ENCODE data around the gene RBM3. TPM values are rescaled to one million over a fixed set of nuclear protein-coding genes. Genes with fewer than 3 reads are reported as not detected.

Gene RBM3
- total RNA-seq, 1 donor from 2014 or later, result 177 TPM

DNA sequence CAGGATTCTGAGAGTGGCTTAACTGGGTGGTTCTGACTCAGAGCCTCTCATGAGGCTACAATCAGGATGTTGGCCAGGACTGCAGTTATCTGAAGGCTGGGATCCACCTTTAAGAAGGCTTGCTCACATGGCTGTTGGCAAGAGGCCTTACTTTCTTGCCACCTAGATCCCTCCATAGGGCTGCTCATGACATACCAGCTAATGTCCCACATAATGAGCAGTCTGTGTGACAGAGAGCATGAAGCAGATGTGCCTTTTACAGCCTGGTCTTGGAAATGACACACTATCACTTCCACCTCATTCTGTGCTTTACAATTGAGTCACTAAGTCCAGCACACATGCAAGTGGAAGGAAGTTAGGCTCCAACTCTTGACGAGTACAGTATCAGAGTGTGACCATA lies 4.3 kb upstream of the RBM3 start:
- DNase-seq (ENCODE audit: low read depth) (peak; percentile 59), FAIRE-seq (no peak)
- no peaks in the 10 kb centered on the region for H3K27me3 ChIP-seq (ENCODE audit: control insufficient read depth, insufficient read depth, low read length)
- TF ChIP-seq CTCF (IDR thresholded peaks at IDR 0.05; ENCODE audit: insufficient read depth, low read length, severe bottlenecking), result no peak
- H3K4me3 ChIP-seq (ENCODE audit: low read depth, low read length), result no peak overlapping the region
- H3K36me3 ChIP-seq (ENCODE audit: control insufficient read depth, insufficient read depth, low read length), result no peaks in the 10 kb centered on the region

GRCh38 chrX:48573690-48574269 lies 504 bp upstream of the RBM3 start:
- DNase-seq (ENCODE audit: low read depth), result no peak
- H3K27me3 ChIP-seq (ENCODE audit: control insufficient read depth, insufficient read depth, low read length), result no peaks in the 10 kb centered on the region
- FAIRE-seq, result no peak
- H3K4me3 ChIP-seq (ENCODE audit: low read depth, low read length), result peak overlapping the region; percentile 80
- no peak for TF ChIP-seq CTCF (IDR thresholded peaks at IDR 0.05; ENCODE audit: insufficient read depth, low read length, severe bottlenecking)
- peaks cover 9% of the 10 kb centered on the region for H3K36me3 ChIP-seq (ENCODE audit: control insufficient read depth, insufficient read depth, low read length)

DNA sequence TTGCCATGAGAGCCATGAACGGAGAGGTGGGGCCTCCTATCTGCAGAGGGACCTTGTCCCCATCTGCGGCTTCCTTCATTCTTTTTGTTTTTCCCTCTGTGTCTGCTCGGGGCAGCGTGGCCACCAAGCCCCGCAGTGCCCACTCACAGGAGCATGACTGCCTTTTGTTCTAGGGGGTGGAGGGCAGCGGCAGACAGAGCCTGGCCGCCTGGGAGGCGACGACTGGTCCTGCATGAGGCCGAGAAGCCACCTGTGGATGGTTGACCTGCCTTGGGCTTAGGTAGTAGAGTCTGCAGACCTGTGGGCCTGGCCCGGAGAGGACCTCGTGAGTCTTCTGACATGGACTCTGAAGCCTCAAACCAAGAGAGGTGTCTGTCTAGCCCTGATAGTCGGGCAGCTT lies 1.4 kb downstream of the RBM3 start:
- H3K4me3 ChIP-seq (ENCODE audit: low read depth, low read length), result peak overlapping the region; percentile 80
- no peaks in the 10 kb centered on the region for H3K27me3 ChIP-seq (ENCODE audit: control insufficient read depth, insufficient read depth, low read length)
- FAIRE-seq (no peak), DNase-seq (ENCODE audit: low read depth) (no peak)
- no peak for TF ChIP-seq CTCF (IDR thresholded peaks at IDR 0.05; ENCODE audit: insufficient read depth, low read length, severe bottlenecking)
- H3K36me3 ChIP-seq (ENCODE audit: control insufficient read depth, insufficient read depth, low read length), result peaks cover 9% of the 10 kb centered on the region

DNA sequence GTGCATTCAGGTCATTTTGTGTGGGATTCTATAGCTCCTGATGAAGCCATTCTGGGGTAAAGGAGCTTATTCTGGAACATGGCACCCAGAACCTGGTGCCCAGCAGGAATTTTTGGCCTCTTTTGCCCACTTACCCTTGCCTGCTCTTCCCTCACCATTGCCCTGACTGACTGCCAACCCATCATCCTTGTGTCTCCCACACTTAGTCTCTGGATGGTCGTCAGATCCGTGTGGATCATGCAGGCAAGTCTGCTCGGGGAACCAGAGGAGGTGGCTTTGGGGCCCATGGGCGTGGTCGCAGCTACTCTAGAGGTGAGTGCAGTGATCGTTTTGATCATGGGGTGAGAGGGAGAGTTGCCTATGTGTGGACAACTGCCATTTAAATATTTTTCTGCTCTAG lies 1.8 kb downstream of the RBM3 start:
- no peak for TF ChIP-seq CTCF (IDR thresholded peaks at IDR 0.05; ENCODE audit: insufficient read depth, low read length, severe bottlenecking)
- Histone ChIP-seq H3K4me3 (ENCODE audit: low read depth, low read length) (peak overlapping the region; percentile 80), H3K27me3 (ENCODE audit: control insufficient read depth, insufficient read depth, low read length) (no peaks in the 10 kb centered on the region), H3K36me3 (ENCODE audit: control insufficient read depth, insufficient read depth, low read length) (peaks cover 9% of the 10 kb centered on the region)
- FAIRE-seq (no peak), DNase-seq (ENCODE audit: low read depth) (no peak)

GRCh38 chrX:48578661-48579128 lies 4.4 kb downstream of the RBM3 start:
- H3K36me3 ChIP-seq (ENCODE audit: control insufficient read depth, insufficient read depth, low read length), result peaks cover 9% of the 10 kb centered on the region
- FAIRE-seq, result no peak
- no peak overlapping the region for H3K4me3 ChIP-seq (ENCODE audit: low read depth, low read length)
- TF ChIP-seq CTCF (IDR thresholded peaks at IDR 0.05; ENCODE audit: insufficient read depth, low read length, severe bottlenecking), result no peak
- no peaks in the 10 kb centered on the region for H3K27me3 ChIP-seq (ENCODE audit: control insufficient read depth, insufficient read depth, low read length)
- DNase-seq (ENCODE audit: low read depth), result no peak

DNA sequence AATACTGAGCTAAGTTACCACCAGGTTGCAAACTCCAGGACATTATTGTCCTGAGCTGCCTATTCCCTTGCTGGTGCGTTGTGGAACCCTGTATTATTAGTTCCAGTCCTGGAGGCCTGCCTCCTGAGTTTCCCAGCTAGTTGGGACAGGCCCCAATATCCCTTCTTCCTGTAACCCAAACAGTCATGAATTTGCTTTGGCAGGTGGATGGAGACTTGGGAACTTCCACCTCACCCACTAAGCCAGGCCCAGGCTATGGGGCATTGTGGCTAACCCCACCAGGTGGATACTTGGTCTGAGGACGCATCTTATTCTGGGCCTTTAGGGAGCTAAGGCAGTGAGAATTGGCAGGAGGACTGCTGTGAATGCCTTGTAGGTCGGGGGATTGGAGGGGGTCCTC lies 5.0 kb downstream of the RBM3 start:
- FAIRE-seq (no peak), DNase-seq (ENCODE audit: low read depth) (peak; percentile 29)
- no peaks in the 10 kb centered on the region for H3K27me3 ChIP-seq (ENCODE audit: control insufficient read depth, insufficient read depth, low read length)
- H3K4me3 ChIP-seq (ENCODE audit: low read depth, low read length), result no peak overlapping the region
- TF ChIP-seq CTCF (IDR thresholded peaks at IDR 0.05; ENCODE audit: insufficient read depth, low read length, severe bottlenecking), result no peak
- peaks cover 9% of the 10 kb centered on the region for H3K36me3 ChIP-seq (ENCODE audit: control insufficient read depth, insufficient read depth, low read length)

Measured in bronchial epithelial cell (primary cell).